ENCODE measurements around the gene EEF1AKMT3.

EEF1AKMT3 gene

GRCh38 chr12:57751788-57752667 lies 20.4 kb upstream of the EEF1AKMT3 start, which contains the start of gene CDK4:
Gene CDK4, minus strand, starts transcription at chr12:57752310. Its CDS starts 593 bp downstream, at chr12:57751717.
- in situ Hi-C loops (cut with HindIII; ENCODE audit: low pct_ligation_motif_present, low sequenced_read_pairs), result no loop called here
- no peak for TF ChIP-seq CTCF (IDR thresholded peaks at IDR 0.05; ENCODE audit: low read depth, low read length, missing control alignments)
- peak within 1 kb of the TSS; percentile 86 for H3K4me3 ChIP-seq (ENCODE audit: low read depth, low read length)
- peak; percentile 100 for DNase-seq
- no peaks in the 10 kb centered on the region for H3K27me3 ChIP-seq (replicated peaks)
- H3K27ac ChIP-seq, result peak within 1 kb of the TSS; percentile 93
- H3K36me3 ChIP-seq (replicated peaks), result peaks cover 23% of the 10 kb centered on the region

GRCh38 chr12:57752668-57753000 lies 19.8 kb upstream of the EEF1AKMT3 start:
- Histone ChIP-seq H3K4me3 (ENCODE audit: low read depth, low read length) (peak overlapping the region; percentile 45), H3K36me3 (replicated peaks) (peaks cover 19% of the 10 kb centered on the region), H3K27me3 (replicated peaks) (no peaks in the 10 kb centered on the region), H3K27ac (peak overlapping the region; percentile 9)
- DNase-seq, result no peak
- no peak for TF ChIP-seq CTCF (IDR thresholded peaks at IDR 0.05; ENCODE audit: low read depth, low read length, missing control alignments)
- in situ Hi-C loops (cut with HindIII; ENCODE audit: low pct_ligation_motif_present, low sequenced_read_pairs), result no loop called here

- DNase-seq, result no peak
- Histone ChIP-seq H3K4me3 (ENCODE audit: low read depth, low read length) (no peak overlapping the region), H3K36me3 (replicated peaks) (peaks cover 12% of the 10 kb centered on the region), H3K27me3 (replicated peaks) (no peaks in the 10 kb centered on the region), H3K27ac (no peak overlapping the region)
- TF ChIP-seq CTCF (IDR thresholded peaks at IDR 0.05; ENCODE audit: low read depth, low read length, missing control alignments), result no peak
- in situ Hi-C loops (cut with HindIII; ENCODE audit: low pct_ligation_motif_present, low sequenced_read_pairs), result no loop called here
Observed at GRCh38 chr12:57753756-57754337, 18.6 kb upstream of the EEF1AKMT3 start.

GRCh38 chr12:57754411-57755193 lies 17.8 kb upstream of the EEF1AKMT3 start, which contains the start of gene MARCHF9:
Gene MARCHF9, plus strand, starts transcription at chr12:57755103. Its CDS starts 426 bp downstream, at chr12:57755529.
- Histone ChIP-seq H3K27me3 (replicated peaks) (no peaks in the 10 kb centered on the region), H3K36me3 (replicated peaks) (peaks cover 6% of the 10 kb centered on the region), H3K27ac (no peak within 1 kb of the TSS), H3K4me3 (ENCODE audit: low read depth, low read length) (peak within 1 kb of the TSS; percentile 49)
- in situ Hi-C loops (cut with HindIII; ENCODE audit: low pct_ligation_motif_present, low sequenced_read_pairs), result no loop called here
- no peak for TF ChIP-seq CTCF (IDR thresholded peaks at IDR 0.05; ENCODE audit: low read depth, low read length, missing control alignments)
- DNase-seq, result no peak

- peak overlapping the region; percentile 49 for H3K4me3 ChIP-seq (ENCODE audit: low read depth, low read length)
- H3K27ac ChIP-seq, result no peak overlapping the region
- no peak for DNase-seq
- peaks cover 4% of the 10 kb centered on the region for H3K36me3 ChIP-seq (replicated peaks)
- in situ Hi-C loops (cut with HindIII; ENCODE audit: low pct_ligation_motif_present, low sequenced_read_pairs), result no loop called here
- TF ChIP-seq CTCF (IDR thresholded peaks at IDR 0.05; ENCODE audit: low read depth, low read length, missing control alignments), result no peak
- no peaks in the 10 kb centered on the region for H3K27me3 ChIP-seq (replicated peaks)
Observed at GRCh38 chr12:57755194-57755453, 17.3 kb upstream of the EEF1AKMT3 start.

Data from brain microvascular endothelial cell (primary cell).